CD4-positive, alpha-beta memory T cell (primary cell): Measurements from ENCODE around the gene GAB2. TPM values are rescaled to one million over a fixed set of nuclear protein-coding genes. Genes with fewer than 3 reads are reported as not detected.

Experiments
- CTCF ChIA-PET: fragments of 350-600 bp; sonication (Branson Sonifier 250); formaldehyde crosslinking; loops from one replicate; lab custom pipeline; 2021; ENCODE audit warnings: inconsistent platforms; ENCODE audit not compliant: partially characterized antibody; lab: Charles Lee
- POLR2A ChIA-PET: fragments of 350-600 bp; sonication (Branson Sonifier 250); formaldehyde crosslinking; loops from one replicate; lab custom pipeline; 2021; ENCODE audit not compliant: partially characterized antibody; lab: Charles Lee
- DNase-seq, 5 donors: peaks; one replicate each; pipeline versions ENCODE4 v3.0.0 to v3.0.0-alpha.2; 2020 to 2022; ENCODE audit warnings: mixed read lengths in 1 of 5
- H3K27ac ChIP-seq: one replicate; pipeline ENCODE4 v1.7.0; 2013; ENCODE audit warnings: low read depth, low read length
- H3K27me3 ChIP-seq: 2 replicates; pipeline ENCODE4 v1.7.0; 2013; ENCODE audit warnings: mild to moderate bottlenecking, low read length, moderate library complexity; ENCODE audit not compliant: insufficient read depth
- H3K36me3 ChIP-seq: 2 replicates; pipeline ENCODE4 v1.7.0; 2013; ENCODE audit warnings: mild to moderate bottlenecking, low read length, moderate library complexity; ENCODE audit not compliant: insufficient read depth
- H3K4me1 ChIP-seq: 2 replicates; pipeline ENCODE4 v1.7.0; 2013; ENCODE audit warnings: mild to moderate bottlenecking, low read length, moderate library complexity; ENCODE audit not compliant: insufficient read depth
- H3K4me3 ChIP-seq, 2 donors: one replicate each; pipeline ENCODE4 v1.7.0; 2013; ENCODE audit warnings: low read length in 2 of 2, mild to moderate bottlenecking in 1 of 2
- H3K9me3 ChIP-seq, 2 donors: one replicate each; pipeline ENCODE4 v1.7.0; 2013; ENCODE audit warnings: low read length in 2 of 2, control low read depth in 1 of 2; ENCODE audit not compliant: control insufficient read depth in 1 of 2
- H3K27ac Mint-ChIP-seq, 7 donors: one replicate each; pipeline ENCODE4 v1.8.0; 2020 to 2021; ENCODE audit warnings: mixed read lengths in 7 of 7, mild to moderate bottlenecking in 6 of 7, inconsistent platforms in 3 of 7, moderate library complexity in 3 of 7
- H3K27me3 Mint-ChIP-seq, 2 donors: one replicate each; pipeline ENCODE4 v1.8.0; 2020 to 2021; ENCODE audit warnings: mixed read lengths in 2 of 2
- H3K36me3 Mint-ChIP-seq, 2 donors: one replicate each; pipeline ENCODE4 v1.8.0; 2020 to 2021; ENCODE audit warnings: mixed read lengths in 2 of 2, inconsistent platforms in 1 of 2, mild to moderate bottlenecking in 1 of 2
- H3K4me1 Mint-ChIP-seq, 4 donors: one replicate each; pipeline ENCODE4 v1.8.0; 2020 to 2021; ENCODE audit warnings: mixed read lengths in 4 of 4, mild to moderate bottlenecking in 1 of 4
- H3K4me3 Mint-ChIP-seq, 8 donors: one replicate each; pipeline ENCODE4 v1.8.0; 2020 to 2021; ENCODE audit warnings: mixed read lengths in 8 of 8, mild to moderate bottlenecking in 7 of 8, moderate library complexity in 6 of 8, inconsistent platforms in 3 of 8
- H3K9me3 Mint-ChIP-seq, 8 donors: one replicate each; pipeline ENCODE4 v1.8.0; 2020 to 2021; ENCODE audit warnings: mixed read lengths in 8 of 8, mild to moderate bottlenecking in 5 of 8, inconsistent platforms in 3 of 8, moderate library complexity in 1 of 8
- intact Hi-C: fragments of 100-400 bp; cut with micrococcal nuclease; formaldehyde crosslinking; loops from one replicate; pipeline ENCODE4 v1.15.1; 2023
- polyA plus RNA-seq, 2 donors: library from polyadenylated mRNA; unstranded; fragments of 300-500 nt; fragmentation: Illumina TruSeq; gene quantifications; one replicate each; pipeline ENCODE4 v1.2.3, GENCODE V29; 2021
- total RNA-seq, 2 experiments: library from RNA; stranded (reverse); gene quantifications; one replicate each; pipeline ENCODE4 v1.2.3, GENCODE V29; 2021

The GAB2 gene
- total and polyA plus RNA-seq, 4 experiments from 2014 or later = 0.05 to 6.7 (median 3.1) TPM

- H3K4me1 ChIP-seq = no peaks in the 10 kb centered on the region
- Mint-ChIP-seq H3K27ac (peak overlapping the region in 3 of 7 donors; percentile 24 to 85 (median 62)), H3K27me3 (no peaks in the 10 kb centered on the region), H3K4me3 (no peak overlapping the region), H3K36me3 (peaks cover 22 to 35% of the 10 kb centered on the region in 2 donors), H3K9me3 (no peaks in the 10 kb centered on the region), H3K4me1 (peaks cover 0 to 7% (median 2%) of the 10 kb centered on the region in 4 donors)
- H3K27ac ChIP-seq = no peak overlapping the region
- H3K9me3 ChIP-seq = no peaks in the 10 kb centered on the region
- intact Hi-C loops = no loop called here
- H3K36me3 ChIP-seq = peaks cover 12% of the 10 kb centered on the region
- ChIA-PET POLR2A (no interaction called here), CTCF (no interaction called here)
- no peaks in the 10 kb centered on the region for H3K27me3 ChIP-seq
- DNase-seq = no peak
- H3K4me3 ChIP-seq = no peak overlapping the region
Observed at GRCh38 chr11:78218707-78219492, 198.7 kb downstream of the GAB2 start.

GRCh38 chr11:78217650-78218541, 199.7 kb downstream of the GAB2 start:
- CTCF ChIA-PET = interaction anchor here (1.7 kb wide), 1 partner anchor 11 kb away, joined by 4 read pairs; no protein-coding TSS in a partner anchor

GRCh38 chr11:78216571-78217287, 200.9 kb downstream of the GAB2 start:
- Histone ChIP-seq H3K4me3 (no peak overlapping the region), H3K27me3 (no peaks in the 10 kb centered on the region), H3K36me3 (peaks cover 7% of the 10 kb centered on the region), H3K27ac (no peak overlapping the region), H3K4me1 (no peaks in the 10 kb centered on the region), H3K9me3 (no peaks in the 10 kb centered on the region)
- no peaks in the 10 kb centered on the region for H3K9me3 Mint-ChIP-seq
- H3K36me3 Mint-ChIP-seq = peaks cover 31 to 39% of the 10 kb centered on the region in 2 donors
- DNase-seq = no peak
- intact Hi-C loops = no loop called here
- POLR2A ChIA-PET = no interaction called here
- no peak overlapping the region for H3K4me3 Mint-ChIP-seq
- H3K27me3 Mint-ChIP-seq = no peaks in the 10 kb centered on the region
- H3K27ac Mint-ChIP-seq = peak overlapping the region in 3 of 7 donors; percentile 34 to 81 (median 74)
- CTCF ChIA-PET = interaction anchor here (1.7 kb wide), 1 partner anchor 12 kb away, joined by 4 read pairs; no protein-coding TSS in a partner anchor
- H3K4me1 Mint-ChIP-seq = peaks cover 0 to 9% (median 5%) of the 10 kb centered on the region in 4 donors

More at GRCh38 chr11:78217650-78218541, 199.7 kb downstream of the GAB2 start:
- DNase-seq = no peak
- H3K4me3 ChIP-seq = no peak overlapping the region
- intact Hi-C loops = no loop called here
- no peak overlapping the region for H3K27ac ChIP-seq
- H3K27me3 Mint-ChIP-seq = no peaks in the 10 kb centered on the region
- H3K27ac Mint-ChIP-seq = peak overlapping the region in 5 of 7 donors; percentile 18 to 76 (median 65)
- H3K9me3 ChIP-seq = no peaks in the 10 kb centered on the region
- H3K4me1 Mint-ChIP-seq = peaks cover 0 to 4% (median under 1%) of the 10 kb centered on the region in 4 donors
- no peaks in the 10 kb centered on the region for H3K4me1 ChIP-seq
- POLR2A ChIA-PET = no interaction called here
- no peaks in the 10 kb centered on the region for H3K27me3 ChIP-seq
- H3K36me3 Mint-ChIP-seq = peaks cover 22 to 30% of the 10 kb centered on the region in 2 donors
- peaks cover 7% of the 10 kb centered on the region for H3K36me3 ChIP-seq
- H3K9me3 Mint-ChIP-seq = no peaks in the 10 kb centered on the region
- no peak overlapping the region for H3K4me3 Mint-ChIP-seq

- H3K4me1 ChIP-seq = no peaks in the 10 kb centered on the region
- H3K9me3 ChIP-seq = no peaks in the 10 kb centered on the region
- no peaks in the 10 kb centered on the region for H3K27me3 Mint-ChIP-seq
- no peaks in the 10 kb centered on the region for H3K27me3 ChIP-seq
- H3K4me3 Mint-ChIP-seq = no peak overlapping the region
- CTCF ChIA-PET = interaction anchor here (1.7 kb wide), 1 partner anchor 12 kb away, joined by 4 read pairs; no protein-coding TSS in a partner anchor
- H3K36me3 Mint-ChIP-seq = peaks cover 37 to 38% of the 10 kb centered on the region in 2 donors
- no peak overlapping the region for H3K4me3 ChIP-seq
- no peak overlapping the region for H3K27ac Mint-ChIP-seq
- peaks cover 3 to 11% (median 4%) of the 10 kb centered on the region in 4 donors for H3K4me1 Mint-ChIP-seq
- H3K27ac ChIP-seq = no peak overlapping the region
- no peak for DNase-seq
- intact Hi-C loops = no loop called here
- no peaks in the 10 kb centered on the region for H3K9me3 Mint-ChIP-seq
- H3K36me3 ChIP-seq = peaks cover 5% of the 10 kb centered on the region
- POLR2A ChIA-PET = no interaction called here
Observed at GRCh38 chr11:78216021-78216420, 201.6 kb downstream of the GAB2 start.

- CTCF ChIA-PET = no interaction called here
- intact Hi-C loops = no loop called here
- no peaks in the 10 kb centered on the region for H3K9me3 ChIP-seq
- no peak overlapping the region for H3K27ac Mint-ChIP-seq
- no peaks in the 10 kb centered on the region for H3K9me3 Mint-ChIP-seq
- H3K4me1 ChIP-seq = no peaks in the 10 kb centered on the region
- H3K4me3 ChIP-seq = no peak overlapping the region
- H3K4me3 Mint-ChIP-seq = no peak overlapping the region
- H3K4me1 Mint-ChIP-seq = peaks cover 0 to 11% (median 4%) of the 10 kb centered on the region in 4 donors
- H3K27ac ChIP-seq = no peak overlapping the region
- no peaks in the 10 kb centered on the region for H3K27me3 Mint-ChIP-seq
- no peaks in the 10 kb centered on the region for H3K27me3 ChIP-seq
- POLR2A ChIA-PET = no interaction called here
- H3K36me3 ChIP-seq = no peaks in the 10 kb centered on the region
- peaks cover 46 to 52% of the 10 kb centered on the region in 2 donors for H3K36me3 Mint-ChIP-seq
- no peak for DNase-seq
Observed at GRCh38 chr11:78214331-78215194, 203.1 kb downstream of the GAB2 start.

GRCh38 chr11:78213526-78214330, 203.9 kb downstream of the GAB2 start:
- POLR2A ChIA-PET = no interaction called here
- Mint-ChIP-seq H3K9me3 (no peaks in the 10 kb centered on the region), H3K27me3 (no peaks in the 10 kb centered on the region), H3K4me3 (no peak overlapping the region), H3K27ac (no peak overlapping the region), H3K36me3 (peaks cover 51 to 57% of the 10 kb centered on the region in 2 donors), H3K4me1 (peaks cover 0 to 11% (median 4%) of the 10 kb centered on the region in 4 donors)
- H3K4me1 ChIP-seq = no peaks in the 10 kb centered on the region
- CTCF ChIA-PET = no interaction called here
- H3K4me3 ChIP-seq = no peak overlapping the region
- intact Hi-C loops = no loop called here
- DNase-seq = no peak
- H3K27me3 ChIP-seq = no peaks in the 10 kb centered on the region
- H3K36me3 ChIP-seq = peaks cover 2% of the 10 kb centered on the region
- no peak overlapping the region for H3K27ac ChIP-seq
- no peaks in the 10 kb centered on the region for H3K9me3 ChIP-seq
